SK-N-SH (cell line): ENCODE results near the gene TMPRSS11A. TPM values are rescaled to one million over a fixed set of nuclear protein-coding genes. Genes with fewer than 3 reads are reported as not detected.

Experiments used
- CTCF ChIA-PET: fragments of 300-600, 350-600 bp; formaldehyde crosslinking; extraction: SDS; loops from one replicate; lab custom pipeline; 2021; lab: Yijun Ruan, JAX
- POLR2A ChIA-PET: fragments of 350-600 bp; sonication (Branson Sonifier 250); formaldehyde crosslinking; extraction: SDS; loops from one replicate; lab custom pipeline; 2020; ENCODE audit warnings: antibody characterized with exemption, inconsistent platforms; lab: Yijun Ruan, JAX
- DNase-seq: peaks from one replicate; pipeline ENCODE4 v3.0.0; 2012
- H2AFZ ChIP-seq: fragments of 200-600 bp; sonication (generic); 2 replicates; pipeline ENCODE4 v1.8.1; 2016; ENCODE audit warnings: antibody characterized with exemption, mild to moderate bottlenecking, low read depth
- H3F3A ChIP-seq: fragments of 200-600 bp; sonication (generic); replicated peaks from 2 replicates; pipeline ENCODE3; 2016; ENCODE audit warnings: antibody characterized with exemption, mild to moderate bottlenecking; ENCODE audit not compliant: insufficient read depth
- H3K27ac ChIP-seq, 2 experiments: fragments of 200-500 bp in 1 of 2; fragments of 200-600 bp in 1 of 2; sonication (Bioruptor generic) in 1 of 2; sonication (generic), shearing (Covaris generic) in 1 of 2; 2 replicates each; pipeline versions ENCODE4 v1.5.1 to v1.6.1; 2014 to 2016; ENCODE audit warnings: low read depth in 2 of 2, inconsistent platforms in 1 of 2, low read length in 1 of 2, mild to moderate bottlenecking in 1 of 2, mixed read lengths in 1 of 2
- H3K27me3 ChIP-seq: fragments of 200-600 bp; sonication (generic), shearing (Covaris generic); 2 replicates; pipeline ENCODE4 v1.6.1; 2016; ENCODE audit warnings: mixed run types; ENCODE audit not compliant: insufficient read depth
- H3K36me3 ChIP-seq, 2 experiments: fragments of 200-500 bp in 1 of 2; fragments of 200-600 bp in 1 of 2; sonication (Bioruptor generic) in 1 of 2; sonication (generic) in 1 of 2; replicated peaks in 1 of 2; 2 replicates each; pipeline versions ENCODE3 to v1.5.1; 2014 to 2016; ENCODE audit warnings: low read length in 1 of 2, mild to moderate bottlenecking in 1 of 2; ENCODE audit not compliant: insufficient read depth in 2 of 2, control insufficient read depth in 1 of 2
- H3K4me1 ChIP-seq, 2 experiments: fragments of 200-500 bp in 1 of 2; fragments of 200-600 bp in 1 of 2; sonication (Bioruptor generic) in 1 of 2; sonication (generic), shearing (Covaris generic) in 1 of 2; 2 replicates each; pipeline versions ENCODE4 v1.5.1 to v1.6.1; 2014 to 2016; ENCODE audit warnings: low read depth in 1 of 2, low read length in 1 of 2, mixed run types in 1 of 2; ENCODE audit not compliant: insufficient read depth in 2 of 2, control insufficient read depth in 1 of 2
- H3K4me2 ChIP-seq: fragments of 200-600 bp; sonication (generic), shearing (Covaris generic); 2 replicates; pipeline ENCODE4 v1.6.1; 2017; ENCODE audit warnings: mixed run types
- H3K4me3 ChIP-seq, 2 experiments: fragments of 200-500 bp in 1 of 2; fragments of 200-600 bp in 1 of 2; sonication (Bioruptor generic) in 1 of 2; sonication (generic), shearing (Covaris generic) in 1 of 2; 2 replicates each; pipeline versions ENCODE4 v1.5.1 to v1.8.1; 2014 to 2016; ENCODE audit warnings: low read depth in 2 of 2, inconsistent platforms in 1 of 2, low read length in 1 of 2, mild to moderate bottlenecking in 1 of 2, mixed read lengths in 1 of 2, moderate library complexity in 1 of 2
- H3K79me2 ChIP-seq: fragments of 200-600 bp; sonication (generic); 2 replicates; pipeline ENCODE4 v1.8.1; 2017; ENCODE audit warnings: mild to moderate bottlenecking; ENCODE audit not compliant: insufficient read depth
- H3K9ac ChIP-seq: fragments of 200-600 bp; sonication (generic); 2 replicates; pipeline ENCODE4 v1.6.1; 2017; ENCODE audit warnings: mixed run types
- H3K9me2 ChIP-seq: fragments of 200-600 bp; sonication (generic); 2 replicates; pipeline ENCODE4 v1.6.1; 2017; ENCODE audit warnings: mixed run types
- H3K9me3 ChIP-seq: fragments of 200-600 bp; sonication (generic); 2 replicates; pipeline ENCODE4 v1.6.1; 2017; ENCODE audit warnings: mixed run types, mild to moderate bottlenecking, moderate library complexity
- H4K20me1 ChIP-seq: fragments of 200-600 bp; sonication (generic); 2 replicates; pipeline ENCODE4 v1.6.1; 2017; ENCODE audit warnings: mild to moderate bottlenecking, mixed run types; ENCODE audit not compliant: insufficient read depth
- EP300 ChIP-seq, 2 experiments: IDR thresholded peaks; 2 replicates each; pipeline versions ENCODE4 v1.4.0 to v1.6.1; 2012; ENCODE audit warnings: borderline replicate concordance in 1 of 2, low read depth in 1 of 2, low read length in 1 of 2
- FOSL2 ChIP-seq: IDR thresholded peaks from 2 replicates; pipeline ENCODE4 v1.4.0; 2012; ENCODE audit warnings: low read depth, mild to moderate bottlenecking, moderate library complexity, borderline replicate concordance
- GABPA ChIP-seq: IDR thresholded peaks from 2 replicates; pipeline ENCODE4 v1.4.0; 2012; ENCODE audit warnings: low read depth, mild to moderate bottlenecking
- GATA2 ChIP-seq: sonication (generic); formaldehyde crosslinking; IDR thresholded peaks from 2 replicates; pipeline ENCODE4 v1.5.0; 2020; ENCODE audit warnings: mild to moderate bottlenecking, missing genetic modification reagents
- IRF3 ChIP-seq: fragments of 150-350 bp; IDR thresholded peaks from 2 replicates; pipeline ENCODE4 v1.6.1; 2016; ENCODE audit warnings: mild to moderate bottlenecking, low read depth, low read length
- MEF2A ChIP-seq: IDR thresholded peaks from 2 replicates; pipeline ENCODE4 v1.4.0; 2012; ENCODE audit warnings: low read depth, borderline replicate concordance
- MXI1 ChIP-seq: IDR thresholded peaks from 2 replicates; pipeline ENCODE4 v1.6.1; 2012; ENCODE audit warnings: mild to moderate bottlenecking, low read depth, low read length, improper control_type of control experiment
- SIN3A ChIP-seq: IDR thresholded peaks from 2 replicates; pipeline ENCODE4 v1.6.1; 2012; ENCODE audit warnings: low read depth, mild to moderate bottlenecking, low read length, moderate library complexity, borderline replicate concordance
- TAF1 ChIP-seq: IDR thresholded peaks from 2 replicates; pipeline ENCODE4 v1.6.1; 2012; ENCODE audit warnings: low read depth, mild to moderate bottlenecking, low read length, moderate library complexity, borderline replicate concordance
- TCF12 ChIP-seq: IDR thresholded peaks from 2 replicates; pipeline ENCODE4 v1.4.0; 2012
- WGBS: methylation state at CpG from one replicate; pipeline ENCODE4 v1.1.6; 2017; ENCODE audit warnings: low lambda C conversion rate; 5-methylcytosine and 5-hydroxymethylcytosine counted together
- polyA plus RNA-seq, 3 experiments: library from polyadenylated mRNA; depleted of rRNA; stranded (reverse); fragments of >200 nt; gene quantifications; 2 replicates each; pipeline ENCODE4 v1.2.3, GENCODE V29; 2012
- small RNA-seq, 7 experiments: library from RNA; depleted of rRNA; stranded (forward); fragments of <200 nt; gene quantifications; one replicate each; pipeline ENCODE3, GENCODE V24; 2012
- TF ChIP-seq, protein P1 (sequence below): IDR thresholded peaks from 2 replicates; pipeline ENCODE4; 2012
- TF ChIP-seq, protein P2 (sequence below): IDR thresholded peaks from 2 replicates; pipeline ENCODE4 v1.4.0; 2012; ENCODE audit warnings: low read depth
- TF ChIP-seq, protein P3 (sequence below): fragments of 200-600 bp; sonication (generic); IDR thresholded peaks from 2 replicates; pipeline ENCODE4 v1.6.1; 2017; ENCODE audit warnings: antibody characterized with exemption, mild to moderate bottlenecking, moderate library complexity

The TMPRSS11A gene
- polyA plus RNA-seq, 1 of the 3 experiments (the other 2 are of a cell fraction): not detected

GRCh38 chr4:67869580-67870190 lies 93.6 kb downstream of the TMPRSS11A start:
- no peak for DNase-seq
- Histone ChIP-seq H3K9me3 (no peaks in the 10 kb centered on the region), H3F3A (no peaks in the 10 kb centered on the region), H3K36me3 (no peaks in the 10 kb centered on the region), H3K27ac (no peak overlapping the region), H4K20me1 (no peaks in the 10 kb centered on the region), H2AFZ (no peak overlapping the region), H3K4me2 (no peak overlapping the region), H3K79me2 (no peaks in the 10 kb centered on the region), H3K9me2 (no peaks in the 10 kb centered on the region), H3K27me3 (no peaks in the 10 kb centered on the region), H3K4me3 (no peak overlapping the region), H3K4me1 (no peaks in the 10 kb centered on the region), H3K9ac (no peak overlapping the region)
- ChIA-PET CTCF (interaction anchor here (1.1 kb wide), 1 partner anchor 39 kb away, joined by 4 read pairs; no protein-coding TSS in a partner anchor), POLR2A (no interaction called here)
- 48% methylated on average over 4 of the region's 4 CpGs for WGBS
- TF ChIP-seq MEF2A: no peak
- no peak for TF ChIP-seq MXI1

GRCh38 chr4:67861513-67861912 lies 101.8 kb downstream of the TMPRSS11A start:
- 51% methylated on average over 6 of the region's 6 CpGs for WGBS
- Histone ChIP-seq H3K4me1 (no peaks in the 10 kb centered on the region), H3K9me3 (no peaks in the 10 kb centered on the region), H3K36me3 (no peaks in the 10 kb centered on the region), H3K27me3 (no peaks in the 10 kb centered on the region), H4K20me1 (no peaks in the 10 kb centered on the region), H3K9ac (no peak overlapping the region), H3K9me2 (no peaks in the 10 kb centered on the region)
- CTCF ChIA-PET: no interaction called here
- POLR2A ChIA-PET: no interaction called here
- DNase-seq: no peak
- TF ChIP-seq, protein P1, sequence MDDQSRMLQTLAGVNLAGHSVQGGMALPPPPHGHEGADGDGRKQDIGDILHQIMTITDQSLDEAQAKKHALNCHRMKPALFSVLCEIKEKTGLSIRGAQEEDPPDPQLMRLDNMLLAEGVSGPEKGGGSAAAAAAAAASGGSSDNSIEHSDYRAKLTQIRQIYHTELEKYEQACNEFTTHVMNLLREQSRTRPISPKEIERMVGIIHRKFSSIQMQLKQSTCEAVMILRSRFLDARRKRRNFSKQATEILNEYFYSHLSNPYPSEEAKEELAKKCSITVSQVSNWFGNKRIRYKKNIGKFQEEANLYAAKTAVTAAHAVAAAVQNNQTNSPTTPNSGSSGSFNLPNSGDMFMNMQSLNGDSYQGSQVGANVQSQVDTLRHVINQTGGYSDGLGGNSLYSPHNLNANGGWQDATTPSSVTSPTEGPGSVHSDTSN: no peak
- TF ChIP-seq FOSL2 (no peak), TAF1 (no peak), EP300 (IDR thresholded peaks at IDR 0.05; ENCODE audit: borderline replicate concordance in 1 of 2, low read depth in 1 of 2, low read length in 1 of 2) (no peak), GATA2 (CRISPR knock-in tag) (no peak), IRF3 (no peak), GABPA (no peak), SIN3A (no peak), TCF12 (no peak)
- TF ChIP-seq, protein P2, sequence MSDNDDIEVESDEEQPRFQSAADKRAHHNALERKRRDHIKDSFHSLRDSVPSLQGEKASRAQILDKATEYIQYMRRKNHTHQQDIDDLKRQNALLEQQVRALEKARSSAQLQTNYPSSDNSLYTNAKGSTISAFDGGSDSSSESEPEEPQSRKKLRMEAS: no peak
- TF ChIP-seq, protein P3, sequence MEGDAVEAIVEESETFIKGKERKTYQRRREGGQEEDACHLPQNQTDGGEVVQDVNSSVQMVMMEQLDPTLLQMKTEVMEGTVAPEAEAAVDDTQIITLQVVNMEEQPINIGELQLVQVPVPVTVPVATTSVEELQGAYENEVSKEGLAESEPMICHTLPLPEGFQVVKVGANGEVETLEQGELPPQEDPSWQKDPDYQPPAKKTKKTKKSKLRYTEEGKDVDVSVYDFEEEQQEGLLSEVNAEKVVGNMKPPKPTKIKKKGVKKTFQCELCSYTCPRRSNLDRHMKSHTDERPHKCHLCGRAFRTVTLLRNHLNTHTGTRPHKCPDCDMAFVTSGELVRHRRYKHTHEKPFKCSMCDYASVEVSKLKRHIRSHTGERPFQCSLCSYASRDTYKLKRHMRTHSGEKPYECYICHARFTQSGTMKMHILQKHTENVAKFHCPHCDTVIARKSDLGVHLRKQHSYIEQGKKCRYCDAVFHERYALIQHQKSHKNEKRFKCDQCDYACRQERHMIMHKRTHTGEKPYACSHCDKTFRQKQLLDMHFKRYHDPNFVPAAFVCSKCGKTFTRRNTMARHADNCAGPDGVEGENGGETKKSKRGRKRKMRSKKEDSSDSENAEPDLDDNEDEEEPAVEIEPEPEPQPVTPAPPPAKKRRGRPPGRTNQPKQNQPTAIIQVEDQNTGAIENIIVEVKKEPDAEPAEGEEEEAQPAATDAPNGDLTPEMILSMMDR: no peak
- TF ChIP-seq, all 33 proteins: peak for 0
- no peak overlapping the region for H3K4me2 ChIP-seq
- no peak overlapping the region for H3K27ac ChIP-seq
- H3F3A ChIP-seq: no peaks in the 10 kb centered on the region
- H3K4me3 ChIP-seq: no peak overlapping the region
- H2AFZ ChIP-seq: no peak overlapping the region
- no peaks in the 10 kb centered on the region for H3K79me2 ChIP-seq

Small RNAs within 50 kb of the gene (small RNA-seq; reads per million reads assigned to genes)
- gene RNU6-95P: 0 to 10.2 (median 0.79) reads per million in 7 experiments

Other genes with a start within 250 kb of the TMPRSS11A start
- 0.02 and 0.06 TPM in 2 replicates for gene GNRHR, start 209.1 kb downstream of the TMPRSS11A start, polyA plus RNA-seq (2012; rRNA removed)
- gene TMPRSS11D, start 79.5 kb downstream of the TMPRSS11A start, polyA plus RNA-seq (2012; rRNA removed): 0.02 TPM in 1 of 2 replicates, not detected in the other
- not detected in 2 replicates for gene TMPRSS11F, start 166.4 kb upstream of the TMPRSS11A start, polyA plus RNA-seq (2012; rRNA removed)